ENCODE results near the gene VWA5B2. TPM values are rescaled to one million over a fixed set of nuclear protein-coding genes. Genes with fewer than 3 reads are reported as not detected.

Gene VWA5B2
- total RNA-seq, 1 donor from 2014 or later: 23.7 TPM

GRCh38 chr3:184275961-184276910, 46.9 kb downstream of the VWA5B2 start, which contains the start of gene ECE2:
Gene ECE2 (plus strand): TSS chr3:184276022. CDS start chr3:184276154, 132 bp downstream.
- no peak for DNase-seq (ENCODE audit: extremely low spot score, unreplicated experiment)
- H3K27ac Mint-ChIP-seq: no peak within 1 kb of the TSS
- no peak within 1 kb of the TSS for H3K4me3 Mint-ChIP-seq
- H3K9me3 Mint-ChIP-seq: no peaks in the 10 kb centered on the region
- no peaks in the 10 kb centered on the region for H3K4me1 Mint-ChIP-seq (ENCODE audit: unreplicated experiment)
- H3K36me3 Mint-ChIP-seq: no peaks in the 10 kb centered on the region
- H3K27me3 Mint-ChIP-seq: peaks cover 80% of the 10 kb centered on the region
- no peak for TF ChIP-seq CTCF (conservative IDR thresholded peaks at IDR 0.05)

GRCh38 chr3:184277366-184277765, 48.0 kb downstream of the VWA5B2 start:
- no peak for TF ChIP-seq CTCF (conservative IDR thresholded peaks at IDR 0.05)
- Mint-ChIP-seq H3K27ac (no peak overlapping the region), H3K36me3 (no peaks in the 10 kb centered on the region), H3K4me3 (no peak overlapping the region), H3K27me3 (peaks cover 77% of the 10 kb centered on the region), H3K9me3 (no peaks in the 10 kb centered on the region), H3K4me1 (ENCODE audit: unreplicated experiment) (no peaks in the 10 kb centered on the region)
- no peak for DNase-seq (ENCODE audit: extremely low spot score, unreplicated experiment)

GRCh38 chr3:184282941-184283340, 53.6 kb downstream of the VWA5B2 start:
- no peak overlapping the region for H3K27ac Mint-ChIP-seq
- H3K9me3 Mint-ChIP-seq: no peaks in the 10 kb centered on the region
- no peak for DNase-seq (ENCODE audit: extremely low spot score, unreplicated experiment)
- no peak for TF ChIP-seq CTCF (conservative IDR thresholded peaks at IDR 0.05)
- no peaks in the 10 kb centered on the region for H3K36me3 Mint-ChIP-seq
- H3K27me3 Mint-ChIP-seq: peaks cover 70% of the 10 kb centered on the region
- H3K4me3 Mint-ChIP-seq: no peak overlapping the region
- peaks cover 5% of the 10 kb centered on the region for H3K4me1 Mint-ChIP-seq (ENCODE audit: unreplicated experiment)

GRCh38 chr3:184283681-184284080, 54.3 kb downstream of the VWA5B2 start:
- peaks cover 67% of the 10 kb centered on the region for H3K27me3 Mint-ChIP-seq

GRCh38 chr3:184284696-184285095, 55.3 kb downstream of the VWA5B2 start:
- H3K27ac Mint-ChIP-seq: peak overlapping the region; percentile 17

More at GRCh38 chr3:184283681-184284080, 54.3 kb downstream of the VWA5B2 start:
- Mint-ChIP-seq H3K36me3 (no peaks in the 10 kb centered on the region), H3K9me3 (no peaks in the 10 kb centered on the region), H3K4me1 (ENCODE audit: unreplicated experiment) (peaks cover 5% of the 10 kb centered on the region), H3K27ac (no peak overlapping the region), H3K4me3 (no peak overlapping the region)
- TF ChIP-seq CTCF (conservative IDR thresholded peaks at IDR 0.05): no peak
- DNase-seq (ENCODE audit: extremely low spot score, unreplicated experiment): no peak

More at GRCh38 chr3:184284696-184285095, 55.3 kb downstream of the VWA5B2 start:
- peak; percentile 70 for TF ChIP-seq CTCF (conservative IDR thresholded peaks at IDR 0.05)
- Mint-ChIP-seq H3K27me3 (peaks cover 70% of the 10 kb centered on the region), H3K4me1 (ENCODE audit: unreplicated experiment) (peaks cover 5% of the 10 kb centered on the region), H3K9me3 (no peaks in the 10 kb centered on the region), H3K36me3 (no peaks in the 10 kb centered on the region), H3K4me3 (no peak overlapping the region)
- no peak for DNase-seq (ENCODE audit: extremely low spot score, unreplicated experiment)

Data from type B pancreatic cell (in vitro differentiated cells).